SU-DHL-6 (cell line): Measurements from ENCODE around the gene DBR1.

Experiments
- H2AFZ ChIP-seq: fragments of 200-600 bp; sonication (generic); 2 replicates; pipeline ENCODE4 v1.6.1; 2014; ENCODE audit warnings: low read depth, mild to moderate bottlenecking, moderate library complexity, mixed read lengths, antibody characterized with exemption, low read length; ENCODE audit not compliant: severe bottlenecking
- H3F3A ChIP-seq: fragments of 200-600 bp; shearing (Covaris generic); 2 replicates; pipeline ENCODE4 v1.6.0; 2016; ENCODE audit warnings: antibody characterized with exemption, mild to moderate bottlenecking; ENCODE audit not compliant: insufficient read depth
- H3K27ac ChIP-seq: fragments of 200-600 bp; sonication (generic); 2 replicates; pipeline ENCODE4 v1.5.1; 2016; ENCODE audit warnings: low read depth, mild to moderate bottlenecking, low read length, moderate library complexity, mixed read lengths
- H3K27me3 ChIP-seq: fragments of 200-600 bp; sonication (generic), shearing (Covaris generic); 2 replicates; pipeline ENCODE4 v1.6.0; 2014; ENCODE audit warnings: mild to moderate bottlenecking, low read length
- H3K36me3 ChIP-seq: fragments of 200-600 bp; sonication (generic); 2 replicates; pipeline ENCODE4 v1.6.1; 2014; ENCODE audit warnings: mild to moderate bottlenecking, low read length, mixed read lengths
- H3K4me2 ChIP-seq: fragments of 300-600, 200-600 bp; shearing (Covaris generic), sonication (generic); 2 replicates; pipeline ENCODE4 v1.6.0; 2014; ENCODE audit warnings: low read length, low read depth, mild to moderate bottlenecking; ENCODE audit not compliant: poor library complexity, severe bottlenecking
- H3K4me3 ChIP-seq: fragments of 200-600 bp; sonication (generic); 2 replicates; pipeline ENCODE4 v1.5.1; 2014; ENCODE audit warnings: antibody characterized with exemption, low read length, mild to moderate bottlenecking, mixed read lengths; ENCODE audit not compliant: insufficient read depth, poor library complexity, severe bottlenecking
- H3K79me2 ChIP-seq: fragments of 200-600 bp; sonication (generic); 2 replicates; pipeline ENCODE4 v1.6.1; 2014; ENCODE audit warnings: mild to moderate bottlenecking, low read length, moderate library complexity; ENCODE audit not compliant: insufficient read depth
- H3K9ac ChIP-seq: fragments of 200-600 bp; sonication (generic); 2 replicates; pipeline ENCODE4 v1.7.0; 2014; ENCODE audit warnings: mild to moderate bottlenecking, low read length
- H3K9me2 ChIP-seq: fragments of 200-600 bp; sonication (generic); replicated peaks from 2 replicates; pipeline ENCODE4 v1.6.1; 2014; ENCODE audit warnings: low read length; ENCODE audit not compliant: insufficient read depth
- H3K9me3 ChIP-seq: fragments of 200-600 bp; sonication (generic); 2 replicates; pipeline ENCODE4 v1.6.1; 2014; ENCODE audit warnings: low read length, mixed read lengths; ENCODE audit not compliant: insufficient read depth
- H4K20me1 ChIP-seq: fragments of 200-600 bp; sonication (generic); 2 replicates; pipeline ENCODE4 v1.6.1; 2014; ENCODE audit warnings: low read depth, mild to moderate bottlenecking, antibody characterized with exemption, low read length, moderate library complexity, mixed read lengths
- CTCF ChIP-seq: fragments of 200-600 bp; sonication (generic); IDR thresholded peaks from one replicate; pipeline ENCODE4 v1.5.1; 2017; ENCODE audit warnings: antibody characterized with exemption, mild to moderate bottlenecking, low read length, moderate library complexity; ENCODE audit not compliant: insufficient read depth, poor library complexity, severe bottlenecking
- EZH2phosphoT487 ChIP-seq: fragments of 200-600 bp; sonication (generic), shearing (Covaris generic); conservative IDR thresholded peaks from 2 replicates; pipeline ENCODE4 v1.6.1; 2018; ENCODE audit warnings: mild to moderate bottlenecking, antibody characterized with exemption, low read length, moderate library complexity, mixed read lengths

DBR1 gene

GRCh38 chr3:138200424-138200823 is 25.7 kb upstream of the DBR1 start:
- 0 out of 2 replicates have a peak, but pooled peaks cover 5% of the 10 kb centered on the region for H3K36me3 ChIP-seq
- no peak overlapping the region for H2AFZ ChIP-seq
- peaks cover 99% of the 10 kb centered on the region for H3K79me2 ChIP-seq
- H3K9me3 ChIP-seq: no peaks in the 10 kb centered on the region
- no peak overlapping the region for H3K4me2 ChIP-seq
- H3K9me2 ChIP-seq: no peaks in the 10 kb centered on the region
- H3K27me3 ChIP-seq: no peaks in the 10 kb centered on the region
- peaks cover 17% of the 10 kb centered on the region for H4K20me1 ChIP-seq
- TF ChIP-seq EZH2phosphoT487: no peak
- TF ChIP-seq CTCF: no peak
- no peak overlapping the region for H3K27ac ChIP-seq
- H3K9ac ChIP-seq: no peak overlapping the region
- no peaks in the 10 kb centered on the region for H3F3A ChIP-seq
- H3K4me3 ChIP-seq: no peak overlapping the region

GRCh38 chr3:138199851-138200250 is 25.1 kb upstream of the DBR1 start:
- no peak overlapping the region for H2AFZ ChIP-seq
- H3K27ac ChIP-seq: no peak overlapping the region
- H3K9me2 ChIP-seq: no peaks in the 10 kb centered on the region
- no peak overlapping the region for H3K9ac ChIP-seq
- H3F3A ChIP-seq: no peaks in the 10 kb centered on the region
- no peaks in the 10 kb centered on the region for H3K27me3 ChIP-seq
- peaks cover 100% of the 10 kb centered on the region for H3K79me2 ChIP-seq
- no peak overlapping the region for H3K4me3 ChIP-seq
- no peaks in the 10 kb centered on the region for H3K9me3 ChIP-seq
- no peak overlapping the region for H3K4me2 ChIP-seq
- no peak for TF ChIP-seq CTCF
- TF ChIP-seq EZH2phosphoT487: no peak
- 0 out of 2 replicates have a peak, but pooled peaks cover 5% of the 10 kb centered on the region for H3K36me3 ChIP-seq
- H4K20me1 ChIP-seq: peaks cover 16% of the 10 kb centered on the region

GRCh38 chr3:138197524-138197923 is 22.8 kb upstream of the DBR1 start:
- Histone ChIP-seq H3K4me2 (no peak overlapping the region), H2AFZ (no peak overlapping the region), H3K27me3 (no peaks in the 10 kb centered on the region), H3K4me3 (no peak overlapping the region), H3F3A (no peaks in the 10 kb centered on the region), H3K79me2 (peaks cover 97% of the 10 kb centered on the region), H4K20me1 (peaks cover 12% of the 10 kb centered on the region), H3K9ac (no peak overlapping the region), H3K9me3 (no peaks in the 10 kb centered on the region), H3K36me3 (0 out of 2 replicates have a peak, but pooled peaks cover 5% of the 10 kb centered on the region), H3K9me2 (no peaks in the 10 kb centered on the region), H3K27ac (no peak overlapping the region)
- no peak for TF ChIP-seq CTCF
- TF ChIP-seq EZH2phosphoT487: no peak
